ENCODE data around the gene BEND2.

The BEND2 gene

DNA sequence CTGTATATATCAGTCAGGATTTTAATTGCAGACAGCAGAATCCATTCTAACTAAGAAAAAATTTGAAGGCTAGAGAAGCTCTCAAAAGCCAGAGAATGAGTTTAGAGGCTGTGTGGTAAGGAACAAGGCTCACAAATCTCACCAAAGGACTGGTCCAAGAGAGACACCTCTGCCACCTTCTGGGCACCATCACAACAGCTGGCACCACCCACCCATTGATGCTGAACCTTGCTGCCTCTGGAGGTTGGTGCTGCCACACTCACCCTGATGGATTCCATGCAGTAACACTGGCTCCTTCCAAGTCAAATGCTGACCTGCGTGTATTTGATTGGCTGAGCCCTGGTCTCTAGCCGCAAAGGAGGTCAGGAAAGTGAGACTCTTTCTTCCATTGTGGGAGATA is 100.8 kb downstream of the BEND2 start:
- TF ChIP-seq, protein P1, sequence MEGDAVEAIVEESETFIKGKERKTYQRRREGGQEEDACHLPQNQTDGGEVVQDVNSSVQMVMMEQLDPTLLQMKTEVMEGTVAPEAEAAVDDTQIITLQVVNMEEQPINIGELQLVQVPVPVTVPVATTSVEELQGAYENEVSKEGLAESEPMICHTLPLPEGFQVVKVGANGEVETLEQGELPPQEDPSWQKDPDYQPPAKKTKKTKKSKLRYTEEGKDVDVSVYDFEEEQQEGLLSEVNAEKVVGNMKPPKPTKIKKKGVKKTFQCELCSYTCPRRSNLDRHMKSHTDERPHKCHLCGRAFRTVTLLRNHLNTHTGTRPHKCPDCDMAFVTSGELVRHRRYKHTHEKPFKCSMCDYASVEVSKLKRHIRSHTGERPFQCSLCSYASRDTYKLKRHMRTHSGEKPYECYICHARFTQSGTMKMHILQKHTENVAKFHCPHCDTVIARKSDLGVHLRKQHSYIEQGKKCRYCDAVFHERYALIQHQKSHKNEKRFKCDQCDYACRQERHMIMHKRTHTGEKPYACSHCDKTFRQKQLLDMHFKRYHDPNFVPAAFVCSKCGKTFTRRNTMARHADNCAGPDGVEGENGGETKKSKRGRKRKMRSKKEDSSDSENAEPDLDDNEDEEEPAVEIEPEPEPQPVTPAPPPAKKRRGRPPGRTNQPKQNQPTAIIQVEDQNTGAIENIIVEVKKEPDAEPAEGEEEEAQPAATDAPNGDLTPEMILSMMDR (conservative IDR thresholded peaks at IDR 0.05; ENCODE audit: low read depth, low read length): no peak
- no peak for DNase-seq (ENCODE audit: low read depth)
- no peak overlapping the region for H3K4me3 ChIP-seq (ENCODE audit: low read length)
